Activated T-cell treated with anti-CD3 and anti-CD28 coated beads, Interleukin-2, amount 50 U/mL, for 4 hours (primary cell): ENCODE measurements around the gene AQP6. TPM values are rescaled to one million over a fixed set of nuclear protein-coding genes. Genes with fewer than 3 reads are reported as not detected.

Experiments
- ATAC-seq, 2 donors: fragments of 200-7000 bp; cut with Tn5 transposase; one replicate each; pipeline ENCODE4 v1.10.0; 2021
- DNase-seq: peaks from one replicate; pipeline ENCODE4 v3.0.0-alpha.2; 2020
- H3K27me3 Mint-ChIP-seq: one replicate; pipeline ENCODE4 v1.8.0; 2021; ENCODE audit warnings: low read depth, mixed read lengths
- H3K36me3 Mint-ChIP-seq: one replicate; pipeline ENCODE4 v1.8.0; 2022; ENCODE audit warnings: mixed read lengths; ENCODE audit not compliant: insufficient read depth
- H3K4me1 Mint-ChIP-seq: one replicate; pipeline ENCODE4 v1.8.0; 2021; ENCODE audit warnings: low read depth, mixed read lengths
- H3K4me3 Mint-ChIP-seq: one replicate; pipeline ENCODE4 v1.8.0; 2021; ENCODE audit warnings: mild to moderate bottlenecking, moderate library complexity, mixed read lengths
- H3K9me3 Mint-ChIP-seq: one replicate; pipeline ENCODE4 v1.8.0; 2021; ENCODE audit warnings: mixed read lengths
- total RNA-seq, 3 donors: library from RNA; stranded (reverse); gene quantifications; one replicate each; pipeline ENCODE4 v1.2.1, GENCODE V29; 2021

AQP6 gene, protein sequence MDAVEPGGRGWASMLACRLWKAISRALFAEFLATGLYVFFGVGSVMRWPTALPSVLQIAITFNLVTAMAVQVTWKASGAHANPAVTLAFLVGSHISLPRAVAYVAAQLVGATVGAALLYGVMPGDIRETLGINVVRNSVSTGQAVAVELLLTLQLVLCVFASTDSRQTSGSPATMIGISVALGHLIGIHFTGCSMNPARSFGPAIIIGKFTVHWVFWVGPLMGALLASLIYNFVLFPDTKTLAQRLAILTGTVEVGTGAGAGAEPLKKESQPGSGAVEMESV
- total RNA-seq: not detected

DNA sequence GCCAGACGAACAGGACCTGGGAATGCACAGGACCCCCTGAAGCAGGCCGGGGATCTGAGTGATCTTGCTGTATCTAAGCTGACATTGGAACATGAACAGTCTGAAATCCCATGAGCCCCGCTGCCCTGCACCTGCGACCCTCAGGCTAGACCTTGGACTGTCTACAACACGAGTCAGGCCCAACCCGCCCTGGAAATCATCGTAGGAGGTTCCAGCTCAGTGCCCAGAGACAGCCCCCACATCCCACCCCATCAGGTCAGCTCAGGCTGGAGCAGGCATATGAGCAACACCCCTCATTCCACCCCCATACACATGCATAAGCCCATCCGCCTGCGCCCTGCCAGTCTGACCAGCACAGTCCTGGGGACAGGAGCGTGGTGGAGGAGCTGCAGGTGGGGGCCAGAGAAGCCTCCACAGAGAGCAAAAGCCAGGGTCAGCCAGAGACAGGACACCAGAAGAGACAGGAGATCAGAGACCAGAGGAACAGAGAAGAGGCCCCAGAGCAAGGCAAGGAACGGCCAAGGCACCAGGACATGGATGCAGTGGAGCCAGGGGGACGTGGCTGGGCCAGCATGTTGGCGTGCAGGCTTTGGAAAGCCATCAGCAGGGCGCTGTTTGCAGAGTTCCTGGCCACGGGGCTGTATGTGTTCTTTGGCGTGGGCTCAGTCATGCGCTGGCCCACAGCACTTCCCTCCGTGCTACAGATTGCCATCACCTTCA lies at the start of gene AQP6:
AQP6 (plus strand) TSS at position 307 of the 720 bp plus-strand sequence; CDS start at position 534, 227 bp downstream.
- Mint-ChIP-seq H3K9me3 (no peaks in the 10 kb centered on the region), H3K27me3 (peaks cover 6% of the 10 kb centered on the region), H3K4me3 (no peak within 1 kb of the TSS), H3K4me1 (no peaks in the 10 kb centered on the region), H3K36me3 (no peaks in the 10 kb centered on the region)
- DNase-seq (no peak), ATAC-seq (no peak)

DNA sequence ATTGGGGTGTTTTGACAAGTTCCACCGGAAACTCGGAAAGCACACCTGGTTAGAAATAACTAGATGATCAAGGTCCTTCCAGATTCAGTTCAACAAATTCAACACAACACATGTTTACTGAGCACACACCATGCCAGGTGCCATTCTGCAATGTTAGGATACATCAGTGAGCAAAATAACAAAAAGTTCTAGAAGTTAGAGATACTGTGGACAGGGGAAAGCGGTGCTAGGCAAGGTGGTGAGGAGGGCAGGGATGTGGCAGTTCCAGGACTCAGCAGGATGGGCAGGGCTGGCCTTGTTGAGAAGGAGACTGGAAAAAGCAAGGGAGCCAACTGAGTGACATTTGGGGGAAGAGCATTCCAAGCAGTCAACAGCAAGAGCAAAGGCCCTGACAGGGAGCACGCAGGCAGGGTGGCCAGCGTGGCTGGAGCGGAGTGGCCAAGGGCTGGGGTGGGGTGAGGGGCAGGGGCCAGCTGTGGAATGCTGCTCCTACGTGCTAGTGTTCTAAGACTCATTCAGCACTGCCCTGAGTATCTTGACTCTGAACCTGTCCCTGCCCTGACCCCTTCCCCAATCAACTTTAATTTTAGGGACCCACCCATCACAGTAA lies 49.6 kb upstream of the AQP6 start:
- Mint-ChIP-seq H3K27me3 (no peaks in the 10 kb centered on the region), H3K36me3 (no peaks in the 10 kb centered on the region), H3K4me3 (no peak overlapping the region), H3K4me1 (no peaks in the 10 kb centered on the region), H3K9me3 (no peaks in the 10 kb centered on the region)
- no peak for DNase-seq
- no peak for ATAC-seq

DNA sequence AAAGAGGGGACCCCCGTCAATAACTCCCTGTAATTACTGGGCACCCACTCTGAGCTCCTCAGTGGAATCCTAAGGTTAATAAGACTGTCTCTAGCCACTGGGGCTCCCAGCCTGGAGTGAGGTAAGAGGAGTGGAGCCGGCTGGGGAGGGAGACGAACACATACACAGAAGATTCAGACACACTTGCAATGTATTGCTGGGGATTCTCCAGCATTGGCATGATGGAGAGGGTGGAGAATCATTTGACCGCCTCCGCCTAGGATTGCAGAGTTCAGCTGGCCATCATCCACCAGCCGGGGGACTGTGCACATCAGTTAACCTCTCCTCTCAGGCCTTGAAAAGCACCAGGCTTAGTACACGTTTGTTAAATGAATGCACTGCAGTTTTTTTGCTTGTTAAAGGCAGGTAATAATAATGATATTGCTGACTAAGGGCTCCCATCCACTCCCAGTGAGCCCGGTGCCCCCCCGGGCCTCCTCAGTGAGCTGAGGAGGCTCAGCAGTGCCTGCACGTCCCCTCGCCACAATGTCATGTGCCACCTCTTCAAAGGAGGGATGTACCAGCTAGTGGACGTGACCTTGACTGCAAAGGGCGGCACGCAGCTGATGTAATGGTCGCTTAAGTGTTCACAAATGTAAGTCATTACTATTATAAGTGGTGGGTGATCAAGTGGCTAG lies 48.7 kb upstream of the AQP6 start:
- Mint-ChIP-seq H3K36me3 (no peaks in the 10 kb centered on the region), H3K27me3 (peaks cover 2% of the 10 kb centered on the region), H3K4me3 (no peak overlapping the region), H3K4me1 (no peaks in the 10 kb centered on the region), H3K9me3 (no peaks in the 10 kb centered on the region)
- DNase-seq (no peak), ATAC-seq (no peak)

DNA sequence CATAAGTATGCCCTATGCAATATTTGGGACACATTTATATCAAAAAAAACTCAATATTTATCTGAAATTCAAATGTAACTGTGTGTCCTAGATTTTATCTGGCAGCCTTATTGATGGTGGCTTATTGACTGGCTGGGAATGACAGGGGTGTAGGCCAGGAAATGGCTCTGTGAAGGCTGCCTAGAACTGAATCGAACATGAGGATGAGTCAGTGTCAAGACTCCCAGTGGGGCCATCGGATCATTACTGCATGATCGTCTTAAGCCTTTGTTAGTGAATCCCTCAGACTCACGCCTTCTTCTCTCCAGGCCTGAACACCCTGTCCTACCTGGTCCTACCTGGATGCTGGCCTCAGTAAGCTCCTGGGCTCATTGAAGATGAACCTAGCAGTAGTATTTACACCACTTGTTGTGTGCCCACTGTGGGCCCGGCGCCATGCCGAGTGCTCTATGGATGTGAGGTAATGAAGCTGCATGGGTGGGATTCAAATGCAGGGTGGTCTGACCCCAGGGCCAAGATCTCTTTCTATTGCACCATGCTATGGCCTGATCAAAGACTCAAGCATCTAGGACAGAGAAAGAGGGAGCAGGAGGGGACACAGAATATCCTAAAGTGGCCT lies 48.0 kb upstream of the AQP6 start:
- Mint-ChIP-seq H3K4me1 (no peaks in the 10 kb centered on the region), H3K36me3 (no peaks in the 10 kb centered on the region), H3K27me3 (peaks cover 6% of the 10 kb centered on the region), H3K4me3 (no peak overlapping the region), H3K9me3 (no peaks in the 10 kb centered on the region)
- DNase-seq: no peak
- ATAC-seq: no peak

DNA sequence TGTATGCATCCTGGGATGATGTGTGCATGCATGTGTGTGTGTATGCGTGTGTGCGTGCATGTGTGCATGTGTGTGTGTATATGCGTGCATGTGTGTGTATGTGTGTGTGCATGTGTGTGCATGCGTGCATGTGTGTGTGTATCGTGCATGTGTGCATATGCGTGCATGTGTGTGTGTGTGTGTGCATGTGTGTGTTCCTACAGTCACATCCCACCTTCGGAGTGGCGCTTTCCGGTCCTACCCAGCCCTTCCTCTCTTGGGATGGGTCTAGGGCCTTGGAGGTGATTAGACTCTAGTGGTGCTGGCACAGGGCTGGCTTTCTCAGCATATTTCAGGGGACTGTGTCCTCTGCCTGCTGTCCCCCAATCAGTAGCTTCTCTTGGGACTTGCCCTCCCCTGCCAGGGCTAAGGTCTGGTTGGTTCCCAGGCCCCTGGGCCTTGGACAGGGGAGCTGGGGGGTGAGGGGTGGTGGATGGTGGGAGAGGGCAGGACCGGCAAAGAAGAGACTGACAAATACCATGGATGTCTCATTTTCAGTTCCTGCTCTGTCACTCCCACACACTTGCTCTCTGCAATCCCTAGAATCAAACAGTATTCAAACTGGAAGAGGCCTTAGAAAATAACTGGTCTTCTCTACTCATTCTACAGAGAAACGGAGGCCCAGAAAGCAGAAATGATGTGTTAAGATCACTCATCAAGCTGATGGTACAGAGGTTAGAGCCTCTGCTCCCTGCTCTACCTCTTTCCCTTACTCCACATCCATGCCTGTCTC lies 47.1 kb upstream of the AQP6 start:
- H3K4me1 Mint-ChIP-seq: no peaks in the 10 kb centered on the region
- H3K27me3 Mint-ChIP-seq: peaks cover 6% of the 10 kb centered on the region
- H3K4me3 Mint-ChIP-seq: no peak overlapping the region
- H3K36me3 Mint-ChIP-seq: no peaks in the 10 kb centered on the region
- ATAC-seq (no peak), DNase-seq (no peak)
- H3K9me3 Mint-ChIP-seq: no peaks in the 10 kb centered on the region

DNA sequence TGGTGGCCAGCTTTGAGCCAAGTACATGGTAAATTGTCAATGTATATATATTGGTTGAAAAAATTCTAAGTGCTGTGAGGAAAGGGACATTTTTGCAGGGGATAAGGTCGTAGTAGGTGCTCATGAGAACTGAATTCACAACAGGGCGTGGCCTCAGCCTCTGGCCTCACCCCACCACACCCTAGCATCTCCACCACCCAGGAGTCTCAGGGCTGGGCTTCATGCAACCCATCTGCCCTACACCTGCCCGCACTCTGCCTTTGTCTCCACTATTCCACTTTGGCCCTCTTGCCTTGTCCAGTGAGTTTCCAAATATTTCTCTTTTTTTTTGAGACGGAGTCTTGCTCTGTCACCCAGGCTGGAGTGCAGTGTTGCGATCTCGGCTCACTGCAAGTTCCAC lies 44.3 kb upstream of the AQP6 start:
- no peaks in the 10 kb centered on the region for H3K4me1 Mint-ChIP-seq

DNA sequence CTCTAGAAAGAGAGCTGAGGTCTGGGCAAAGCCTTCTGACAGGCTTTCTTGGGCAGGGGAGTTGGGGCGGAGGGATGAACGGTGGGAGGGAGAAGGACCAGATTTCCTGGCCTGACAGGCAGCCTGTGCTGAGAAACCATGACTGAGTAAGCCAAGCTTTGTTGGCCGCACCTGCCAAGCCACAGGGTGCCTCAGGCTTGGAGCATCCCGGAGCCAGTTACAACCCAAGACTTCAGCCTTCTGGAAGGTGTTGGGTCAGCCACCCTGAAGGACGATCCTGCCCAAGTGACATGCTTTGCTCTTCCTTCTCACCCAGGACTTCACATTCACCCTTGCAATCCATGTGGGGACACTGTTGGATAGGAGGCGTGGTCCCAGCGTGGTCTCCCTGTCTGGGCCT lies 43.2 kb upstream of the AQP6 start:
- no peaks in the 10 kb centered on the region for H3K4me1 Mint-ChIP-seq

More for the DNA sequence above, 44.3 kb upstream of the AQP6 start:
- no peaks in the 10 kb centered on the region for H3K9me3 Mint-ChIP-seq
- ATAC-seq: no peak
- peaks cover 6% of the 10 kb centered on the region for H3K27me3 Mint-ChIP-seq
- no peak for DNase-seq
- no peak overlapping the region for H3K4me3 Mint-ChIP-seq
- no peaks in the 10 kb centered on the region for H3K36me3 Mint-ChIP-seq

DNA sequence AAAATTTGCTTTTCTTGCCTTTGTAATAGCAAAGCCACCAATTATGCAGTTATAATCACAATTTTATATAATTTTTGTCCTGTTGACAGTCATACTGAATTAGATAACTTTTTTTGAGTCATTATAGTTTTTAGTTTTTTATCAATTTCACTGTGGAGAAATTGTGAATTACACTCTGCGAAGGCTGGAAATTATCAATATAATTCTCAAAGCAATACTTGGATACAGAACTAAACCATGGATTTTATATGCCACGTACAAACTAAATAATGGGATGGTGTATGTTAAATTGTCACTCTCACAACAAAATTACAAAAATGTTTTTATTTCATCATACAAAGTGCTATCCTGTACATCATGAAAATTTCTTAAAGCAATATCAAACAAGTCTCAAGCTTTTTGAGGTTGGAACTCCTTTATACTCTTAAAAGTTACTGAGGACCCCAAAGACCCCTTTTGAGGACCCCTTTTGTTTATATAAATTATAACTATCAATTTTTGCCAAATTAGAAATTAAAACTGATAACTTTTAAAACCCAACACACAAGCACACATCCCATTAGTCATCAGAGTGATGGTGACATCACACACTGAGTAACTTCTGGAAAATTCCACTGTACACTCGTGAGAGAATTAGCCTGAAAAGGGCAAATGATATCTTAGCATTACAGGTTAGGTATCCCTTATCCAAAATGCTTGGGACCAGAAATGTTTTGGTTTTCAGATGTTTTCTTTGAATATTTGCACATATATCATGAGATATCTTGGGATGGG lies 42.0 kb upstream of the AQP6 start:
- Mint-ChIP-seq H3K27me3 (peaks cover 11% of the 10 kb centered on the region), H3K36me3 (no peaks in the 10 kb centered on the region), H3K9me3 (no peaks in the 10 kb centered on the region), H3K4me1 (no peaks in the 10 kb centered on the region), H3K4me3 (no peak overlapping the region)
- ATAC-seq (peak; percentile 69 to 70), DNase-seq (no peak)

More for the DNA sequence above, 43.2 kb upstream of the AQP6 start:
- Mint-ChIP-seq H3K4me3 (no peak overlapping the region), H3K9me3 (no peaks in the 10 kb centered on the region), H3K36me3 (no peaks in the 10 kb centered on the region), H3K27me3 (peaks cover 6% of the 10 kb centered on the region)
- DNase-seq: no peak
- ATAC-seq: no peak

DNA sequence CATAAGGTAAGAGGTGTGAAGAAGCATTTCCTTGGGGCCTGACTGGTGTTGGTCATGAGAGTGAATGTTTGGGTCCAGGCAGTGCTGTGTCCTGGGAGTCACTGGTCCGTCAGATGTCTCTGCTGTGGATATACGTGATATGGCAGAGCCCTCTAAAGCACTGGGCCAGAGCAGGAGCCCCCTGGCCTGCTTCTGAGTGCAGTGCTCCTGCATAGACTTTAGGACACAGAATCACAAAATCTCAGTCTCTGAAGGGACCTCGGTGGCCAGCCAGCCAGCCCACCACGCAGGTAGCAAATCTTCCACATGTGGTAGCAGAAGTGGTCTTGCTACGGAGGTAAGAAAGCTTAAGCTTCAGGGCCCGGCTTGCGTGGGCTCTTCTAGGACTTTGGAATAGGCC lies 40.7 kb upstream of the AQP6 start:
- no peaks in the 10 kb centered on the region for H3K4me1 Mint-ChIP-seq
- ATAC-seq (no peak), DNase-seq (no peak)
- no peak overlapping the region for H3K4me3 Mint-ChIP-seq
- no peaks in the 10 kb centered on the region for H3K9me3 Mint-ChIP-seq
- H3K27me3 Mint-ChIP-seq: peaks cover 17% of the 10 kb centered on the region
- no peaks in the 10 kb centered on the region for H3K36me3 Mint-ChIP-seq

DNA sequence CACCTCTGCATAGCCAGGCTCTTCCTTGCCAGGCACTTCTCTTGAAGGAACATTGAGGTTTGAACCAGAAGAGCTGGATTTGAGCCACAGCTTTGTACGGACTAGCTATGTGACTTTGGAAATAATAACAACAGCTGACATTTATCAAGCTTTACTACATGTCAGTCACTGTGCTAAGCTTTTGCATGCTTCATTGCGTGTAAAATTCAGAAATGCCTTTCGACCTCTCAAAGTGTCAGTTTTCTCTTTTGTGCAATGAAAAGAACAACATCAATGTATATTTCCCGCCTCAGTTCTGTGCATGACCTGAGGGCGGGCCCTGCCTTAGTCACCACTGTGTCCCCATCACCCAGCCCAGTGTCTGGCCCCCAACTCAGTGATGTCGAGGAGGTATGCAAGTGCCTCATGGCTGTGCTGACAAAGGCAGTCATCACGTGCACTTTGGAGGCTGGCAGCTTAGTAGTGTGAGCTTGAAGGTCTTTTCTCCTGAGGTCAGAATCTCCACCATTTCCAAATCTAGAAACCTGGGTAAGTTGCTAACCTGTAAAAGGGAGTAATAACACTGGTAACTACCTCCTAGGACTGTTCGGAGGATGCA lies 40.1 kb upstream of the AQP6 start:
- Mint-ChIP-seq H3K4me1 (no peaks in the 10 kb centered on the region), H3K36me3 (no peaks in the 10 kb centered on the region), H3K9me3 (no peaks in the 10 kb centered on the region), H3K4me3 (no peak overlapping the region), H3K27me3 (peaks cover 17% of the 10 kb centered on the region)
- no peak for DNase-seq
- ATAC-seq: no peak

DNA sequence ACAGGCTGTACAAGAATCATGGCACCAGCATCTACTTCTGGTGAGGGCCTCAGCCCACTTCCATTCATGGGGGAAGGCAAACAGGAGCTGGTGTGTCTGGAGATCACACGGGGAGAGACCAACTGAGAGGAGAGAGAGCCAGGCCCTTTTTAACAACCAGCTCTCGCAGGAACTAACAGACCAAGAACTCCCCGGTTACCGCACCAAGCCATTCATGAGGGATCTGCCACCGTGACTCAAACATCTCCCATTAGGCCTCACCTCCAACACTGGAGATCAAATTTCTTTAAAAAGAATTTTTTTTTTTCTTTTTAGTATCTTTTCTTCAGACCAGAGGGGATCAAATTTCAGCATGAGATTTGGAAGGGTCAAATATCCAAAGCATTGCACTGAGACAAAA lies 39.0 kb upstream of the AQP6 start:
- H3K4me1 Mint-ChIP-seq: no peaks in the 10 kb centered on the region
- H3K9me3 Mint-ChIP-seq: no peaks in the 10 kb centered on the region
- no peaks in the 10 kb centered on the region for H3K36me3 Mint-ChIP-seq
- ATAC-seq (no peak), DNase-seq (no peak)
- H3K4me3 Mint-ChIP-seq: no peak overlapping the region
- H3K27me3 Mint-ChIP-seq: peaks cover 17% of the 10 kb centered on the region

DNA sequence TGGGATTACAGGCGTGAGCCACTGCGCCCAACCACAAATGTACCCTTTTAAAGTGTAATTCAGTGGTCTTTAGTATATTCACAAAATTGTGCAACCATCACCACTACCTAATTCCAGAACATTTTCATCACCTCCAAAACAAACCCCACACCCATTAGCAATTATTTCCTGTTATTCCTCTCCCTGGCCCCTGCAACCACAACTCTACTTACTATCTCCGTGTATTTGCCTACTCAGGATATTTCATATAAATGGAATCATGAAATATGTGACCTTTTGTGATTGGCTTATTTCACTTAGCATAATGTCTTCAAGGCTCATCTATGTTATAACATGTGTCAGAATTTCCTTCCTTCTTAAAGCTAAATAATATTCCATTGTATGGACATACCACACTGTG lies 38.2 kb upstream of the AQP6 start:
- no peaks in the 10 kb centered on the region for H3K9me3 Mint-ChIP-seq
- no peak overlapping the region for H3K4me3 Mint-ChIP-seq
- no peak for DNase-seq
- no peak for ATAC-seq
- no peaks in the 10 kb centered on the region for H3K4me1 Mint-ChIP-seq
- H3K27me3 Mint-ChIP-seq: peaks cover 11% of the 10 kb centered on the region
- H3K36me3 Mint-ChIP-seq: no peaks in the 10 kb centered on the region

DNA sequence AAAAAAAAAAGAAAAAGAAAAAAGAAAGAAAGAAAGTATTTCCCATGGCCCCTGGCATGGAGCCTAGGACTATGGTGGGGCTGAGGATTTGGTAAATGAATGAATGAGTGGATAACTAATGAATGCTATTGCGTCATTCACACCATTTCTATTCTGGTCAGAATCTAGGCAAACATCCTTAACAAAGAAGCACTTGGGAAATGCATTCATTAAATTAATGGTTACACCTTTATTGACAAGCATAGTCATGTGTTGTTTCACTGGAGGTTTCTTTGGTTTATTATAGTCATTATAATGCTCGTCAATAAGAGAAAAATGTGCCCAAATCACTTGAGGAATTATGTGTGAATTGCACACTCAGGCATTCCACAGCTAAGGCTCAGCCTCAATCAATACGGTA lies 35.8 kb upstream of the AQP6 start:
- H3K36me3 Mint-ChIP-seq: no peaks in the 10 kb centered on the region
- DNase-seq (no peak), ATAC-seq (no peak)
- peaks cover 3% of the 10 kb centered on the region for H3K4me1 Mint-ChIP-seq
- H3K27me3 Mint-ChIP-seq: peaks cover 11% of the 10 kb centered on the region
- no peaks in the 10 kb centered on the region for H3K9me3 Mint-ChIP-seq
- H3K4me3 Mint-ChIP-seq: no peak overlapping the region
